HEK293 (cell line): Measurements from ENCODE around the gene NFE2L2.
"Not testable (repeated sequence)": the region's sequence is repeated elsewhere in the genome, so short reads cannot be mapped to it uniquely, and the experiment has no call there.

Source experiments
- CTCF ChIA-PET: fragments of 350-600 bp; formaldehyde crosslinking; extraction: SDS; loops from one replicate; lab custom pipeline; 2021; ENCODE audit warnings: antibody characterized with exemption; lab: Yijun Ruan, JAX
- POLR2A ChIA-PET: fragments of 300-600 bp; formaldehyde crosslinking; extraction: SDS; loops from one replicate; lab custom pipeline; 2020; ENCODE audit warnings: antibody characterized with exemption, inconsistent platforms; lab: Yijun Ruan, JAX
- H3K27ac ChIP-seq: fragments of 200-500 bp; sonication (Bioruptor generic); 2 replicates; pipeline ENCODE4 v1.5.1; 2014; ENCODE audit warnings: low read depth, low read length, control low read depth, inconsistent platforms; ENCODE audit errors: extremely low read depth
- H3K36me3 ChIP-seq, 2 experiments: fragments of 200-500 bp in 1 of 2; sonication (Bioruptor generic) in 1 of 2; 1 replicate in 1 of 2; 2 replicates in 1 of 2; pipeline ENCODE4 v1.5.1; 2014 to 2017; ENCODE audit warnings: inconsistent platforms in 2 of 2, low read length in 2 of 2; ENCODE audit not compliant: control insufficient read depth in 2 of 2, insufficient read depth in 1 of 2
- H3K4me1 ChIP-seq: fragments of 200-500 bp; sonication (Bioruptor generic); 2 replicates; pipeline ENCODE4 v1.5.1; 2014; ENCODE audit warnings: mild to moderate bottlenecking, low read length, inconsistent platforms; ENCODE audit not compliant: control insufficient read depth, insufficient read depth
- H3K4me3 ChIP-seq: 2 replicates; pipeline ENCODE4 v1.5.1; 2011; ENCODE audit warnings: low read depth, mild to moderate bottlenecking, control low read depth, low read length, moderate library complexity
- H3K9me3 ChIP-seq: fragments of 200-500 bp; sonication (Bioruptor generic); 2 replicates; pipeline ENCODE4 v1.5.1; 2014; ENCODE audit warnings: low read depth, low read length, inconsistent platforms; ENCODE audit not compliant: control insufficient read depth, insufficient read depth
- FEZF1 ChIP-seq: fragments of 450-650 bp; formaldehyde crosslinking; IDR thresholded peaks from 2 replicates; pipeline ENCODE4 v1.5.1; 2016; ENCODE audit warnings: missing biosample characterization, missing genetic modification characterization
- IKZF3 ChIP-seq: fragments of 450-650 bp; IDR thresholded peaks from 2 replicates; pipeline ENCODE4 v1.5.0; 2018; ENCODE audit warnings: missing biosample characterization, mild to moderate bottlenecking, missing genetic modification characterization, moderate library complexity
- KLF8 ChIP-seq: fragments of 450-650 bp; formaldehyde crosslinking; IDR thresholded peaks from 2 replicates; pipeline ENCODE4 v1.5.1; 2016; ENCODE audit warnings: missing biosample characterization, missing genetic modification characterization
- PRDM1 ChIP-seq: fragments of 450-650 bp; formaldehyde crosslinking; IDR thresholded peaks from 2 replicates; pipeline ENCODE4; 2016; ENCODE audit warnings: missing biosample characterization, missing genetic modification characterization
- ZBTB17 ChIP-seq: fragments of 450-650 bp; formaldehyde crosslinking; IDR thresholded peaks from 2 replicates; pipeline ENCODE4 v1.5.1; 2016; ENCODE audit warnings: missing biosample characterization, missing genetic modification characterization
- ZBTB44 ChIP-seq: fragments of 450-650 bp; IDR thresholded peaks from 2 replicates; pipeline ENCODE4 v1.5.1; 2018; ENCODE audit warnings: missing biosample characterization, mild to moderate bottlenecking, missing genetic modification characterization
- ZIC2 ChIP-seq: fragments of 450-650 bp; formaldehyde crosslinking; IDR thresholded peaks from 2 replicates; pipeline ENCODE4 v1.5.1; 2016; ENCODE audit warnings: missing biosample characterization, missing genetic modification characterization
- ZNF121 ChIP-seq: fragments of 450-650 bp; formaldehyde crosslinking; IDR thresholded peaks from 2 replicates; pipeline ENCODE4 v1.5.1; 2016; ENCODE audit warnings: missing biosample characterization, missing genetic modification characterization
- ZNF184 ChIP-seq: fragments of 450-650 bp; IDR thresholded peaks from 2 replicates; pipeline ENCODE4 v1.5.1; 2018; ENCODE audit warnings: missing biosample characterization, mild to moderate bottlenecking, missing genetic modification characterization
- ZNF239 ChIP-seq: fragments of 450-650 bp; formaldehyde crosslinking; IDR thresholded peaks from 2 replicates; pipeline ENCODE4 v1.5.1; 2016; ENCODE audit warnings: missing biosample characterization, missing genetic modification characterization
- ZNF24 ChIP-seq: fragments of 450-650 bp; formaldehyde crosslinking; IDR thresholded peaks from 2 replicates; pipeline ENCODE4 v1.5.1; 2016; ENCODE audit warnings: missing biosample characterization, missing genetic modification characterization
- ZNF280C ChIP-seq: fragments of 450-650 bp; formaldehyde crosslinking; IDR thresholded peaks from 2 replicates; pipeline ENCODE4 v1.5.1; 2016; ENCODE audit warnings: missing biosample characterization, missing genetic modification characterization
- ZNF391 ChIP-seq: fragments of 450-650 bp; formaldehyde crosslinking; IDR thresholded peaks from 2 replicates; pipeline ENCODE4 v1.5.1; 2016; ENCODE audit warnings: low read depth, missing biosample characterization, missing genetic modification characterization, borderline replicate concordance
- ZNF394 ChIP-seq: fragments of 450-650 bp; formaldehyde crosslinking; IDR thresholded peaks from 2 replicates; pipeline ENCODE4 v1.5.1; 2016; ENCODE audit warnings: missing biosample characterization, missing genetic modification characterization, mild to moderate bottlenecking, moderate library complexity, borderline replicate concordance
- ZNF473 ChIP-seq: fragments of 450-650 bp; formaldehyde crosslinking; IDR thresholded peaks from 2 replicates; pipeline ENCODE4 v1.5.1; 2017; ENCODE audit warnings: missing biosample characterization, missing genetic modification characterization
- ZNF48 ChIP-seq: fragments of 450-650 bp; formaldehyde crosslinking; IDR thresholded peaks from 2 replicates; pipeline ENCODE4 v1.5.1; 2016; ENCODE audit warnings: missing biosample characterization, missing genetic modification characterization
- ZNF501 ChIP-seq: fragments of 450-650 bp; formaldehyde crosslinking; IDR thresholded peaks from 2 replicates; pipeline ENCODE4 v1.5.1; 2016; ENCODE audit warnings: missing biosample characterization, missing genetic modification characterization
- ZNF510 ChIP-seq: fragments of 450-650 bp; formaldehyde crosslinking; IDR thresholded peaks from 2 replicates; pipeline ENCODE4 v1.5.1; 2018; ENCODE audit warnings: mild to moderate bottlenecking, missing genetic modification characterization, missing biosample characterization; ENCODE audit not compliant: insufficient replicate concordance
- ZNF677 ChIP-seq: fragments of 450-650 bp; IDR thresholded peaks from 2 replicates; pipeline ENCODE4 v1.5.0; 2018; ENCODE audit warnings: missing biosample characterization, mild to moderate bottlenecking, missing genetic modification characterization, moderate library complexity
- ZSCAN4 ChIP-seq: fragments of 450-650 bp; formaldehyde crosslinking; IDR thresholded peaks from 2 replicates; pipeline ENCODE4 v1.5.1; 2017; ENCODE audit warnings: missing biosample characterization, missing genetic modification characterization

Gene NFE2L2

GRCh38 chr2:177268901-177269300, 4.4 kb upstream of the NFE2L2 start (continued):
- TF ChIP-seq ZSCAN4 (tag by site-specific recombination), result no peak
- no peak for TF ChIP-seq ZBTB17 (tag by site-specific recombination)
- TF ChIP-seq ZNF677 (tag by site-specific recombination), result no peak
- no peak for TF ChIP-seq ZIC2 (tag by site-specific recombination)
- TF ChIP-seq ZNF391, result no peak
- TF ChIP-seq, all 188 proteins: peak for 0

GRCh38 chr2:177268187-177268871, 3.8 kb upstream of the NFE2L2 start:
- no peak overlapping the region for H3K4me3 ChIP-seq
- H3K9me3 ChIP-seq, result no peaks in the 10 kb centered on the region
- POLR2A ChIA-PET, result no interaction called here
- CTCF ChIA-PET, result interaction anchor here (0.9 to 1.4 kb wide), 2 partner anchors 14 to 104 kb away, joined by 3 to 7 read pairs; no protein-coding TSS in a partner anchor
- TF ChIP-seq IKZF3 (tag by site-specific recombination) (no peak), KLF8 (tag by site-specific recombination) (no peak), PRDM1 (tag by site-specific recombination) (no peak), ZNF394 (tag by site-specific recombination) (no peak), ZNF48 (tag by site-specific recombination) (no peak), ZBTB44 (tag by site-specific recombination) (no peak), ZNF280C (no peak), ZNF239 (no peak), ZNF184 (tag by site-specific recombination) (no peak), ZNF510 (tag by site-specific recombination) (no peak), ZNF24 (tag by site-specific recombination) (no peak), FEZF1 (tag by site-specific recombination) (no peak), ZNF121 (tag by site-specific recombination) (no peak), ZNF473 (tag by site-specific recombination) (no peak), ZNF501 (tag by site-specific recombination) (no peak)
- H3K36me3 ChIP-seq, result no peaks in the 10 kb centered on the region
- peaks cover 10% of the 10 kb centered on the region for H3K4me1 ChIP-seq
- H3K27ac ChIP-seq, result no peak overlapping the region

- H3K27ac ChIP-seq, H3K9me3 ChIP-seq, H3K36me3 ChIP-seq, H3K4me1 ChIP-seq, H3K4me3 ChIP-seq, POLR2A ChIA-PET: not testable (repeated sequence)
- CTCF ChIA-PET, result interaction anchor here (0.7 to 1.7 kb wide), 4 partner anchors 68 to 106 kb away, joined by 3 to 17 read pairs (median 5); no protein-coding TSS in a partner anchor
These were observed 2.4 kb upstream of the NFE2L2 start for GRCh38 chr2:177266955-177267354.
